Natural killer cell (primary cell): ENCODE results near the gene RSPH6A. TPM values are rescaled to one million over a fixed set of nuclear protein-coding genes. Genes with fewer than 3 reads are reported as not detected.
A peak's percentile ranks its signal among the peaks of the same experiment; 100 is the strongest.

Experiments used
- ATAC-seq, 3 donors: fragments of 150-1000 bp in 2 of 3; fragments of 200-7000 bp in 1 of 3; cut with Tn5 transposase; 1 replicate in 1 of 3; 2 replicates in 2 of 3; pipeline ENCODE4 v1.10.0; 2021; ENCODE audit warnings: mild to moderate bottlenecking in 2 of 3, moderate library complexity in 2 of 3
- DNase-seq, 2 donors: peaks; one replicate each; pipeline versions ENCODE4 v3.0.0 to v3.0.0-alpha.2; 2013 to 2021; ENCODE audit warnings: mixed read lengths in 1 of 2
- H3K27ac ChIP-seq: one replicate; pipeline ENCODE4 v1.5.1; 2013; ENCODE audit warnings: mild to moderate bottlenecking, low read length
- H3K27me3 ChIP-seq: one replicate; pipeline ENCODE4 v1.6.1; 2013; ENCODE audit warnings: low read length; ENCODE audit not compliant: control insufficient read depth, insufficient read depth
- H3K36me3 ChIP-seq: one replicate; pipeline ENCODE4 v1.6.1; 2013; ENCODE audit warnings: low read length; ENCODE audit not compliant: control insufficient read depth, insufficient read depth
- H3K4me1 ChIP-seq: one replicate; pipeline ENCODE4 v1.6.1; 2013; ENCODE audit warnings: low read length; ENCODE audit not compliant: control insufficient read depth, insufficient read depth
- H3K4me3 ChIP-seq: one replicate; pipeline ENCODE4 v1.5.1; 2013; ENCODE audit warnings: low read length
- H3K9me3 ChIP-seq: one replicate; pipeline ENCODE4 v1.6.1; 2013; ENCODE audit warnings: low read length; ENCODE audit not compliant: control insufficient read depth, insufficient read depth
- H3K27ac Mint-ChIP-seq, 2 donors: one replicate each; pipeline ENCODE4 v1.8.0; 2022; ENCODE audit warnings: mild to moderate bottlenecking in 2 of 2, mixed read lengths in 2 of 2, moderate library complexity in 1 of 2
- H3K27me3 Mint-ChIP-seq, 2 donors: one replicate each; pipeline ENCODE4 v1.8.0; 2022; ENCODE audit warnings: low read depth in 2 of 2, mixed read lengths in 2 of 2
- H3K36me3 Mint-ChIP-seq: one replicate; pipeline ENCODE4 v1.8.0; 2022; ENCODE audit warnings: mixed read lengths
- H3K4me1 Mint-ChIP-seq, 2 donors: one replicate each; pipeline ENCODE4 v1.8.0; 2022; ENCODE audit warnings: mixed read lengths in 2 of 2
- H3K4me3 Mint-ChIP-seq: one replicate; pipeline ENCODE4 v1.8.0; 2022; ENCODE audit warnings: mild to moderate bottlenecking, moderate library complexity, mixed read lengths
- H3K9me3 Mint-ChIP-seq, 2 donors: one replicate each; pipeline ENCODE4 v1.8.0; 2022; ENCODE audit warnings: mixed read lengths in 2 of 2
- WGBS: methylation state at CpG from one replicate; pipeline ENCODE4 v1.1.7; 2013; ENCODE audit warnings: missing lambda C conversion rate; ENCODE audit not compliant: insufficient coverage; 5-methylcytosine and 5-hydroxymethylcytosine counted together
- intact Hi-C: fragments of 100-400 bp; cut with micrococcal nuclease; formaldehyde crosslinking; loops from one replicate; pipeline ENCODE4 v1.14.2; 2022
- total RNA-seq, 4 donors: library from RNA; stranded (reverse); fragments of 120-200 nt in 1 of 4; gene quantifications; one replicate each; pipeline versions ENCODE4 v1.2.3 to v1.2.4, GENCODE V29; 2013 to 2022
- TF ChIP-seq, protein P1 (sequence below): fragments of 200-600 bp; IDR thresholded peaks from one replicate; pipeline ENCODE4 v1.8.0; 2022; ENCODE audit warnings: antibody characterized with exemption

The RSPH6A gene
- total RNA-seq, 3 donors from 2014 or later (not counting 1 experiment from before 2014, with no cell fraction given), result 0.18 to 0.63 (median 0.31) TPM

GRCh38 chr19:45793178-45793564, 21.9 kb downstream of the RSPH6A start:
- Histone ChIP-seq H3K27me3 (peaks cover 5% of the 10 kb centered on the region), H3K9me3 (no peaks in the 10 kb centered on the region), H3K4me1 (peaks cover 32% of the 10 kb centered on the region), H3K36me3 (peaks cover 10% of the 10 kb centered on the region), H3K27ac (peak overlapping the region; percentile 68), H3K4me3 (no peak overlapping the region)
- WGBS, result 49% methylated on average over 3 of the region's 3 CpGs
- H3K9me3 Mint-ChIP-seq, result no peaks in the 10 kb centered on the region
- peaks cover 0 to 8% of the 10 kb centered on the region in 2 donors for H3K27me3 Mint-ChIP-seq
- intact Hi-C loops, result loop anchor here (1.0 kb wide), 1 partner anchor 23 kb away; no protein-coding TSS in a partner anchor
- peak overlapping the region; percentile 82 for H3K4me3 Mint-ChIP-seq
- DNase-seq (no peak), ATAC-seq (no peak)
- peaks cover 34 to 42% of the 10 kb centered on the region in 2 donors for H3K4me1 Mint-ChIP-seq
- H3K27ac Mint-ChIP-seq, result peak overlapping the region; percentile 86 to 98
- H3K36me3 Mint-ChIP-seq, result peaks cover 10% of the 10 kb centered on the region
- TF ChIP-seq, protein P1, sequence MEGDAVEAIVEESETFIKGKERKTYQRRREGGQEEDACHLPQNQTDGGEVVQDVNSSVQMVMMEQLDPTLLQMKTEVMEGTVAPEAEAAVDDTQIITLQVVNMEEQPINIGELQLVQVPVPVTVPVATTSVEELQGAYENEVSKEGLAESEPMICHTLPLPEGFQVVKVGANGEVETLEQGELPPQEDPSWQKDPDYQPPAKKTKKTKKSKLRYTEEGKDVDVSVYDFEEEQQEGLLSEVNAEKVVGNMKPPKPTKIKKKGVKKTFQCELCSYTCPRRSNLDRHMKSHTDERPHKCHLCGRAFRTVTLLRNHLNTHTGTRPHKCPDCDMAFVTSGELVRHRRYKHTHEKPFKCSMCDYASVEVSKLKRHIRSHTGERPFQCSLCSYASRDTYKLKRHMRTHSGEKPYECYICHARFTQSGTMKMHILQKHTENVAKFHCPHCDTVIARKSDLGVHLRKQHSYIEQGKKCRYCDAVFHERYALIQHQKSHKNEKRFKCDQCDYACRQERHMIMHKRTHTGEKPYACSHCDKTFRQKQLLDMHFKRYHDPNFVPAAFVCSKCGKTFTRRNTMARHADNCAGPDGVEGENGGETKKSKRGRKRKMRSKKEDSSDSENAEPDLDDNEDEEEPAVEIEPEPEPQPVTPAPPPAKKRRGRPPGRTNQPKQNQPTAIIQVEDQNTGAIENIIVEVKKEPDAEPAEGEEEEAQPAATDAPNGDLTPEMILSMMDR, result no peak

- TF ChIP-seq, protein P1, result no peak
- Histone ChIP-seq H3K4me1 (peaks cover 32% of the 10 kb centered on the region), H3K4me3 (peak within 1 kb of the TSS; percentile 42), H3K36me3 (peaks cover 13% of the 10 kb centered on the region), H3K9me3 (no peaks in the 10 kb centered on the region), H3K27ac (peak within 1 kb of the TSS; percentile 68), H3K27me3 (peaks cover 5% of the 10 kb centered on the region)
- peaks cover 34 to 47% of the 10 kb centered on the region in 2 donors for H3K4me1 Mint-ChIP-seq
- H3K36me3 Mint-ChIP-seq, result peaks cover 14% of the 10 kb centered on the region
- no peaks in the 10 kb centered on the region for H3K9me3 Mint-ChIP-seq
- intact Hi-C loops, result loop anchor here (1.0 kb wide), 1 partner anchor 22 kb away; no protein-coding TSS in a partner anchor
- peak within 1 kb of the TSS; percentile 91 for H3K4me3 Mint-ChIP-seq
- under 1% methylated on average over 86 of the region's 86 CpGs for WGBS
- DNase-seq, result peak; percentile 99
- peaks cover 0 to 5% of the 10 kb centered on the region in 2 donors for H3K27me3 Mint-ChIP-seq
- peak; percentile 96 to 99 (median 96) for ATAC-seq
- H3K27ac Mint-ChIP-seq, result peak within 1 kb of the TSS; percentile 86 to 98
Measured at GRCh38 chr19:45792470-45793177, 22.5 kb downstream of the RSPH6A start, which contains the start of gene DMWD. Gene DMWD, minus strand, starts transcription at chr19:45792845. Its CDS starts 89 bp downstream, at chr19:45792756.

GRCh38 chr19:45791744-45792469, 23.2 kb downstream of the RSPH6A start:
- Histone ChIP-seq H3K27me3 (peaks cover 5% of the 10 kb centered on the region), H3K9me3 (no peaks in the 10 kb centered on the region), H3K27ac (no peak overlapping the region), H3K36me3 (peaks cover 17% of the 10 kb centered on the region), H3K4me3 (peak overlapping the region; percentile 42), H3K4me1 (peaks cover 32% of the 10 kb centered on the region)
- WGBS, result 9% methylated on average over 31 of the region's 31 CpGs
- TF ChIP-seq, protein P1, result no peak
- H3K36me3 Mint-ChIP-seq, result peaks cover 14% of the 10 kb centered on the region
- H3K9me3 Mint-ChIP-seq, result no peaks in the 10 kb centered on the region
- H3K4me1 Mint-ChIP-seq, result peaks cover 34 to 50% of the 10 kb centered on the region in 2 donors
- peak overlapping the region; percentile 71 to 98 for H3K27ac Mint-ChIP-seq
- ATAC-seq, result no peak
- H3K4me3 Mint-ChIP-seq, result peak overlapping the region; percentile 91
- peaks cover 0 to 4% of the 10 kb centered on the region in 2 donors for H3K27me3 Mint-ChIP-seq
- DNase-seq, result peak in 1 of 2 donors; percentile 50
- intact Hi-C loops, result no loop called here
